Peyer's patch (tissue), 4 donors: ENCODE data around the gene TET1.

Experiments
- POLR2A ChIP-seq, 2 donors: fragments of 450-650 bp; IDR thresholded peaks; one replicate each; pipeline ENCODE4 v1.5.1; 2017; ENCODE audit warnings: antibody characterized with exemption in 2 of 2, mild to moderate bottlenecking in 2 of 2, moderate library complexity in 2 of 2
- TF ChIP-seq, protein P1 (sequence below), 6 experiments: fragments of 450-650 bp in 4 of 6; fragments of 200-600 bp in 2 of 6; sonication (generic) in 1 of 6; IDR thresholded peaks; one replicate each; pipeline ENCODE4 v1.5.1; 2017 to 2019; ENCODE audit warnings: antibody characterized with exemption in 6 of 6, mild to moderate bottlenecking in 3 of 6, moderate library complexity in 1 of 6

GRCh38 chr10:68633281-68633680 lies 73.1 kb downstream of the TET1 start:
- TF ChIP-seq POLR2A (IDR thresholded peaks at IDR 0.05) = no peak
- TF ChIP-seq, protein P1, sequence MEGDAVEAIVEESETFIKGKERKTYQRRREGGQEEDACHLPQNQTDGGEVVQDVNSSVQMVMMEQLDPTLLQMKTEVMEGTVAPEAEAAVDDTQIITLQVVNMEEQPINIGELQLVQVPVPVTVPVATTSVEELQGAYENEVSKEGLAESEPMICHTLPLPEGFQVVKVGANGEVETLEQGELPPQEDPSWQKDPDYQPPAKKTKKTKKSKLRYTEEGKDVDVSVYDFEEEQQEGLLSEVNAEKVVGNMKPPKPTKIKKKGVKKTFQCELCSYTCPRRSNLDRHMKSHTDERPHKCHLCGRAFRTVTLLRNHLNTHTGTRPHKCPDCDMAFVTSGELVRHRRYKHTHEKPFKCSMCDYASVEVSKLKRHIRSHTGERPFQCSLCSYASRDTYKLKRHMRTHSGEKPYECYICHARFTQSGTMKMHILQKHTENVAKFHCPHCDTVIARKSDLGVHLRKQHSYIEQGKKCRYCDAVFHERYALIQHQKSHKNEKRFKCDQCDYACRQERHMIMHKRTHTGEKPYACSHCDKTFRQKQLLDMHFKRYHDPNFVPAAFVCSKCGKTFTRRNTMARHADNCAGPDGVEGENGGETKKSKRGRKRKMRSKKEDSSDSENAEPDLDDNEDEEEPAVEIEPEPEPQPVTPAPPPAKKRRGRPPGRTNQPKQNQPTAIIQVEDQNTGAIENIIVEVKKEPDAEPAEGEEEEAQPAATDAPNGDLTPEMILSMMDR (IDR thresholded peaks at IDR 0.05) = no peak
